Panc1 (cell line): ENCODE results near the gene WDR88.

Source experiments
- POLR2AphosphoS5 ChIP-seq: IDR thresholded peaks from 2 replicates; pipeline ENCODE4 v1.6.1; 2012; ENCODE audit warnings: mild to moderate bottlenecking, low read depth, low read length, moderate library complexity
- SIN3A ChIP-seq: IDR thresholded peaks from 2 replicates; pipeline ENCODE4 v1.6.1; 2012; ENCODE audit warnings: low read depth, mild to moderate bottlenecking, low read length, moderate library complexity, borderline replicate concordance; ENCODE audit not compliant: insufficient read depth
- TCF7L2 ChIP-seq: IDR thresholded peaks from 2 replicates; pipeline ENCODE4 v1.6.1; 2011; ENCODE audit warnings: mild to moderate bottlenecking, low read depth, low read length, inconsistent platforms
- TF ChIP-seq, protein P1 (sequence below): fragments of 450-650 bp; IDR thresholded peaks from 2 replicates; pipeline ENCODE4 v1.5.1; 2017; ENCODE audit warnings: mild to moderate bottlenecking
- TF ChIP-seq, protein P2 (sequence below), 2 experiments: IDR thresholded peaks; 2 replicates each; pipeline ENCODE4 v1.6.1; 2011 to 2012; ENCODE audit warnings: low read depth in 2 of 2, control low read depth in 1 of 2, low read length in 1 of 2, mild to moderate bottlenecking in 1 of 2, moderate library complexity in 1 of 2; ENCODE audit not compliant: insufficient read depth in 1 of 2

DNA sequence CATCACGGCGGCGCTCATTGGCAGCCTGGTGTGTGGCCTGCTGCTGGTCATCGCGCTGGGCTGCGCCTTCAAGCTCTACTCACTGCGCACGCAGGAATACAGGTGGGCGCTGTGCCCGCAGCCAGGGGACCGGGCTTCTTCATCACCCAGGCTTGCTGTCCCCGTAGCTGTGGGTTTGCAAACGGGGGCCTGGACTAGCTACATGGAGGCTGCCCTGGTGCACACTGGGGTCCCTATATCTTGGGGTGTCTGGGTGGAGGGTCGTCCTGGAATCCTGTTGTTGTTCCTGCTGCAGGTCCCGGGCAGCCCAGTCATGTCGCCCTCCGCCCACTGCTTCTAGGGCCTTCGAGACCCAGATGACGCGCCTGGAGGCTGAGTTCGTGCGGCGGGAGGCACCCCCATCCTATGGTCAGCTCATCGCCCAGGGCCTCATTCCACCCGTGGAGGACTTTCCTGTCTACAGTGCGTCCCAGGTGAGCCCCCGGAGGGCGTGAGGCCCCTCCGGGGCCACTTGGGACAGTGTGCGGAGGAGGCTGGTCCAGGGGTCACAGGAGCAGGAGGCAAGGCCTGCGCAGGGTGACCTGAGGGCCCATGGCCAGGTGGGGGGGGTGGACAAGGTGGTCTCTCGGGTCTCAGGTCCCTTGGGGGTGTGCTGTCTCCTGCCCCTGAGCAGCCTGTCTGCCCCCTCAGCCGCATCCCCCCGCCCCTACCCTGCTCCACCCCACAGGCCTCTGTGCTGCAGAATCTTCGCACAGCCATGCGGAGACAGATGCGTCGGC is 74.5 kb downstream of the WDR88 start:
- TF ChIP-seq, protein P1, sequence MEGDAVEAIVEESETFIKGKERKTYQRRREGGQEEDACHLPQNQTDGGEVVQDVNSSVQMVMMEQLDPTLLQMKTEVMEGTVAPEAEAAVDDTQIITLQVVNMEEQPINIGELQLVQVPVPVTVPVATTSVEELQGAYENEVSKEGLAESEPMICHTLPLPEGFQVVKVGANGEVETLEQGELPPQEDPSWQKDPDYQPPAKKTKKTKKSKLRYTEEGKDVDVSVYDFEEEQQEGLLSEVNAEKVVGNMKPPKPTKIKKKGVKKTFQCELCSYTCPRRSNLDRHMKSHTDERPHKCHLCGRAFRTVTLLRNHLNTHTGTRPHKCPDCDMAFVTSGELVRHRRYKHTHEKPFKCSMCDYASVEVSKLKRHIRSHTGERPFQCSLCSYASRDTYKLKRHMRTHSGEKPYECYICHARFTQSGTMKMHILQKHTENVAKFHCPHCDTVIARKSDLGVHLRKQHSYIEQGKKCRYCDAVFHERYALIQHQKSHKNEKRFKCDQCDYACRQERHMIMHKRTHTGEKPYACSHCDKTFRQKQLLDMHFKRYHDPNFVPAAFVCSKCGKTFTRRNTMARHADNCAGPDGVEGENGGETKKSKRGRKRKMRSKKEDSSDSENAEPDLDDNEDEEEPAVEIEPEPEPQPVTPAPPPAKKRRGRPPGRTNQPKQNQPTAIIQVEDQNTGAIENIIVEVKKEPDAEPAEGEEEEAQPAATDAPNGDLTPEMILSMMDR = no peak
- TF ChIP-seq, protein P2, sequence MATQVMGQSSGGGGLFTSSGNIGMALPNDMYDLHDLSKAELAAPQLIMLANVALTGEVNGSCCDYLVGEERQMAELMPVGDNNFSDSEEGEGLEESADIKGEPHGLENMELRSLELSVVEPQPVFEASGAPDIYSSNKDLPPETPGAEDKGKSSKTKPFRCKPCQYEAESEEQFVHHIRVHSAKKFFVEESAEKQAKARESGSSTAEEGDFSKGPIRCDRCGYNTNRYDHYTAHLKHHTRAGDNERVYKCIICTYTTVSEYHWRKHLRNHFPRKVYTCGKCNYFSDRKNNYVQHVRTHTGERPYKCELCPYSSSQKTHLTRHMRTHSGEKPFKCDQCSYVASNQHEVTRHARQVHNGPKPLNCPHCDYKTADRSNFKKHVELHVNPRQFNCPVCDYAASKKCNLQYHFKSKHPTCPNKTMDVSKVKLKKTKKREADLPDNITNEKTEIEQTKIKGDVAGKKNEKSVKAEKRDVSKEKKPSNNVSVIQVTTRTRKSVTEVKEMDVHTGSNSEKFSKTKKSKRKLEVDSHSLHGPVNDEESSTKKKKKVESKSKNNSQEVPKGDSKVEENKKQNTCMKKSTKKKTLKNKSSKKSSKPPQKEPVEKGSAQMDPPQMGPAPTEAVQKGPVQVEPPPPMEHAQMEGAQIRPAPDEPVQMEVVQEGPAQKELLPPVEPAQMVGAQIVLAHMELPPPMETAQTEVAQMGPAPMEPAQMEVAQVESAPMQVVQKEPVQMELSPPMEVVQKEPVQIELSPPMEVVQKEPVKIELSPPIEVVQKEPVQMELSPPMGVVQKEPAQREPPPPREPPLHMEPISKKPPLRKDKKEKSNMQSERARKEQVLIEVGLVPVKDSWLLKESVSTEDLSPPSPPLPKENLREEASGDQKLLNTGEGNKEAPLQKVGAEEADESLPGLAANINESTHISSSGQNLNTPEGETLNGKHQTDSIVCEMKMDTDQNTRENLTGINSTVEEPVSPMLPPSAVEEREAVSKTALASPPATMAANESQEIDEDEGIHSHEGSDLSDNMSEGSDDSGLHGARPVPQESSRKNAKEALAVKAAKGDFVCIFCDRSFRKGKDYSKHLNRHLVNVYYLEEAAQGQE (IDR thresholded peaks at IDR 0.05; ENCODE audit: insufficient read depth in 1 of 2, low read depth in 2 of 2, low read length in 1 of 2) = no peak
- TF ChIP-seq SIN3A (no peak), POLR2AphosphoS5 (no peak), TCF7L2 (no peak)
